ENCODE results near the gene FBXW4.

Gene FBXW4

GRCh38 chr10:101669181-101669580 lies 25.8 kb downstream of the FBXW4 start:
- TF ChIP-seq, protein P1, sequence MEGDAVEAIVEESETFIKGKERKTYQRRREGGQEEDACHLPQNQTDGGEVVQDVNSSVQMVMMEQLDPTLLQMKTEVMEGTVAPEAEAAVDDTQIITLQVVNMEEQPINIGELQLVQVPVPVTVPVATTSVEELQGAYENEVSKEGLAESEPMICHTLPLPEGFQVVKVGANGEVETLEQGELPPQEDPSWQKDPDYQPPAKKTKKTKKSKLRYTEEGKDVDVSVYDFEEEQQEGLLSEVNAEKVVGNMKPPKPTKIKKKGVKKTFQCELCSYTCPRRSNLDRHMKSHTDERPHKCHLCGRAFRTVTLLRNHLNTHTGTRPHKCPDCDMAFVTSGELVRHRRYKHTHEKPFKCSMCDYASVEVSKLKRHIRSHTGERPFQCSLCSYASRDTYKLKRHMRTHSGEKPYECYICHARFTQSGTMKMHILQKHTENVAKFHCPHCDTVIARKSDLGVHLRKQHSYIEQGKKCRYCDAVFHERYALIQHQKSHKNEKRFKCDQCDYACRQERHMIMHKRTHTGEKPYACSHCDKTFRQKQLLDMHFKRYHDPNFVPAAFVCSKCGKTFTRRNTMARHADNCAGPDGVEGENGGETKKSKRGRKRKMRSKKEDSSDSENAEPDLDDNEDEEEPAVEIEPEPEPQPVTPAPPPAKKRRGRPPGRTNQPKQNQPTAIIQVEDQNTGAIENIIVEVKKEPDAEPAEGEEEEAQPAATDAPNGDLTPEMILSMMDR (IDR thresholded peaks at IDR 0.05): no peak

DNA sequence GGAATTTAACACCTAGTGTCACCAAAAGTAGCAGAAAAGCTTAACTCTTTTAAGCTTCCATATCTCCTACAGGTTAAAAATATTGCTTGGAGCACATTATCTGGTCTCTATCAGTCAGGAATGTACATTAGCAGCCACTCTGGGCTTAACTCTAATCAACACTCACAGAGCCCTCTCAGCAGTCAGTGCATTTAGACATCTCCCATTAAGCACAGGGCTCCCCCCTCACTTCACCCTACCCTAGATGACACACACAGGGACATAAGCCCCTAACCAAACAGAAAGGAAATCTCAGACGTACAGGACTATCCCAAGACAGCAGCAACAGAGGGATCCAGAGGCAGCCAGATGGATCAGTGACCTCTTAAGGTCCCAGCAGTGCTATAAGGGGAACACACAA lies 26.4 kb downstream of the FBXW4 start:
- TF ChIP-seq, protein P1 (IDR thresholded peaks at IDR 0.05): no peak

GRCh38 chr10:101666083-101666482 lies 28.9 kb downstream of the FBXW4 start:
- TF ChIP-seq, protein P1 (IDR thresholded peaks at IDR 0.05): no peak

GRCh38 chr10:101663097-101663496 lies 31.9 kb downstream of the FBXW4 start:
- TF ChIP-seq, protein P1 (IDR thresholded peaks at IDR 0.05): no peak

GRCh38 chr10:101660256-101660655 lies 34.7 kb downstream of the FBXW4 start:
- TF ChIP-seq, protein P1 (IDR thresholded peaks at IDR 0.05): no peak

DNA sequence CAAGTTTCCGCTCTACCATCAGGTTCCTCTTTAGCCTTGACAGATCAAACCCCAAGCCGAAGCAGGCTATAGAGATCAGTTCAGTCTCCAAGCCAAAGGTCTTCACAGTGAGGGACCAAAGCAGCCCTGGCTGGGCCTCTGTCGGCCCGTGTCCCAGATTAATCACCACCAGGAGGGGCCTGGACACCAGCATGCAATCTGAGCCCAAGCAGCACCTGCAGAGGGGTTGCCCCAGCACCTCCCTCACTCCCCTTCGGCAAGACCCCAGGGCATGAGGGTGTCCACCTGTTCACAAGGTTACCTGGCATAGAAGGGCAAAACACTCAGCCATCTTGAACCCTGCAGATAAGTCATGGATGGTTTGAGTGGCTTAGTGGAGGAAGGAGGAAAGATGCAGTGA lies 36.0 kb downstream of the FBXW4 start:
- TF ChIP-seq, protein P1 (IDR thresholded peaks at IDR 0.05): no peak

GRCh38 chr10:101656890-101657289 lies 38.1 kb downstream of the FBXW4 start:
- TF ChIP-seq, protein P1 (IDR thresholded peaks at IDR 0.05): no peak

GRCh38 chr10:101655570-101655969 lies 39.4 kb downstream of the FBXW4 start:
- TF ChIP-seq, protein P1 (IDR thresholded peaks at IDR 0.05): no peak

Data from LNCAP (cell line).